H1 (cell line): ENCODE results near the gene ENTPD8. TPM values are rescaled to one million over a fixed set of nuclear protein-coding genes. Genes with fewer than 3 reads are reported as not detected.

Source experiments
- CTCF ChIA-PET: fragments of 300-600 bp; sonication (Branson Sonifier 250); formaldehyde crosslinking; loops from one replicate; lab custom pipeline; 2021; ENCODE audit not compliant: partially characterized antibody; lab: Charles Lee
- POLR2A ChIA-PET: fragments of 300-600 bp; sonication (Branson Sonifier 250); formaldehyde crosslinking; loops from one replicate; lab custom pipeline; 2021; ENCODE audit warnings: inconsistent platforms; ENCODE audit not compliant: partially characterized antibody; lab: Charles Lee
- DNase-seq, 2 experiments: peaks; one replicate each; pipeline versions ENCODE4 v3.0.0 to v3.0.0-alpha.2; 2010 to 2022; ENCODE audit warnings: low spot score in 2 of 2, low read depth in 1 of 2, mixed read lengths in 1 of 2
- FAIRE-seq: peaks from 2 replicates; lab custom pipeline; 2011; peaks lifted over from hg19 to GRCh38; lab: Jason Lieb, UNC
- H2AFZ ChIP-seq: 2 replicates; pipeline ENCODE4 v1.8.1; 2012; ENCODE audit warnings: low read length, inconsistent platforms
- H2AK5ac ChIP-seq: 2 replicates; pipeline ENCODE4 v1.6.1; 2013; ENCODE audit warnings: low read depth, low read length
- H2BK120ac ChIP-seq: replicated peaks from 2 replicates; pipeline ENCODE3; 2013; ENCODE audit warnings: low read depth, low read length, inconsistent platforms
- H2BK12ac ChIP-seq: 2 replicates; pipeline ENCODE4 v1.6.1; 2013; ENCODE audit warnings: low read depth, low read length
- H2BK15ac ChIP-seq: 2 replicates; pipeline ENCODE4 v1.6.1; 2013; ENCODE audit warnings: low read length
- H2BK20ac ChIP-seq: 2 replicates; pipeline ENCODE4 v1.6.1; 2013; ENCODE audit warnings: low read length
- H2BK5ac ChIP-seq: 2 replicates; pipeline ENCODE4 v1.6.1; 2013; ENCODE audit warnings: low read depth, low read length
- H3K14ac ChIP-seq: 2 replicates; pipeline ENCODE4 v1.6.1; 2013; ENCODE audit warnings: inconsistent platforms; ENCODE audit not compliant: insufficient read length
- H3K18ac ChIP-seq: 2 replicates; pipeline ENCODE4 v1.6.1; 2013; ENCODE audit warnings: low read length; ENCODE audit errors: extremely low read depth
- H3K23ac ChIP-seq: 2 replicates; pipeline ENCODE4 v1.6.1; 2013; ENCODE audit warnings: inconsistent platforms; ENCODE audit not compliant: insufficient read length
- H3K23me2 ChIP-seq: 2 replicates; pipeline ENCODE4 v1.6.1; 2013; ENCODE audit warnings: low read depth, low read length
- H3K27ac ChIP-seq: 2 replicates; pipeline ENCODE4 v1.6.1; 2011; ENCODE audit warnings: low read depth, low read length, inconsistent platforms
- H3K27me3 ChIP-seq, 4 experiments: replicated peaks in 1 of 4; 1 replicate in 1 of 4; 2 replicates in 3 of 4; pipeline versions ENCODE4 v1.6.1 to v1.8.1; 2011 to 2013; ENCODE audit warnings: low read length in 3 of 4, mild to moderate bottlenecking in 3 of 4, inconsistent platforms in 2 of 4, mixed read lengths in 2 of 4, moderate library complexity in 1 of 4; ENCODE audit not compliant: control insufficient read depth in 3 of 4, insufficient read depth in 3 of 4; ENCODE audit errors: extremely low read depth in 1 of 4
- H3K36me3 ChIP-seq, 4 experiments: 2 replicates each; pipeline versions ENCODE4 v1.6.1 to v1.8.1; 2011 to 2013; ENCODE audit warnings: mild to moderate bottlenecking in 4 of 4, low read length in 3 of 4, moderate library complexity in 2 of 4, control low read depth in 1 of 4, inconsistent platforms in 1 of 4; ENCODE audit not compliant: insufficient read depth in 4 of 4, control insufficient read depth in 2 of 4
- H3K4ac ChIP-seq: replicated peaks from 2 replicates; pipeline ENCODE3; 2013; ENCODE audit warnings: low read length, low read depth, mixed read lengths, inconsistent platforms; ENCODE audit not compliant: insufficient read length
- H3K4me1 ChIP-seq, 4 experiments: replicated peaks in 1 of 4; 1 replicate in 1 of 4; 2 replicates in 3 of 4; pipeline versions ENCODE4 v1.6.1 to v1.8.1; 2011 to 2013; ENCODE audit warnings: low read length in 3 of 4, inconsistent platforms in 2 of 4, mixed read lengths in 1 of 4; ENCODE audit not compliant: insufficient read depth in 4 of 4, control insufficient read depth in 3 of 4
- H3K4me2 ChIP-seq, 2 experiments: 2 replicates each; pipeline versions ENCODE4 v1.6.1 to v1.8.1; 2011 to 2013; ENCODE audit warnings: low read depth in 2 of 2, low read length in 2 of 2, control low read depth in 1 of 2, inconsistent platforms in 1 of 2, mild to moderate bottlenecking in 1 of 2; ENCODE audit not compliant: insufficient read depth in 1 of 2
- H3K4me3 ChIP-seq, 4 experiments: fragments of 200-600, 300-600 bp in 1 of 4; sonication (generic), shearing (Covaris generic), sonication (Bioruptor Twin) in 1 of 4; 2 replicates each; pipeline versions ENCODE4 v1.5.1 to v1.8.1; 2011 to 2016; ENCODE audit warnings: low read length in 4 of 4, low read depth in 3 of 4, control low read depth in 2 of 4, inconsistent platforms in 2 of 4, mild to moderate bottlenecking in 2 of 4, mixed read lengths in 1 of 4, moderate library complexity in 1 of 4; ENCODE audit not compliant: insufficient read depth in 2 of 4; ENCODE audit errors: extremely low read depth in 1 of 4
- H3K56ac ChIP-seq: replicated peaks from 2 replicates; pipeline ENCODE3; 2013; ENCODE audit warnings: low read depth, mild to moderate bottlenecking, mixed read lengths, low read length, inconsistent platforms; ENCODE audit not compliant: insufficient read length
- H3K79me1 ChIP-seq: 2 replicates; pipeline ENCODE4 v1.6.1; 2013; ENCODE audit warnings: low read depth, low read length, control low read depth
- H3K79me2 ChIP-seq, 2 experiments: 2 replicates each; pipeline versions ENCODE4 v1.6.1 to v1.8.1; 2012 to 2013; ENCODE audit warnings: low read length in 2 of 2, mild to moderate bottlenecking in 2 of 2, inconsistent platforms in 1 of 2; ENCODE audit not compliant: insufficient read depth in 2 of 2, control insufficient read depth in 1 of 2
- H3K9ac ChIP-seq, 4 experiments: replicated peaks in 1 of 4; 1 replicate in 1 of 4; 2 replicates in 3 of 4; pipeline versions ENCODE4 v1.6.1 to v1.8.1; 2011 to 2013; ENCODE audit warnings: low read depth in 3 of 4, low read length in 3 of 4, control low read depth in 2 of 4, mild to moderate bottlenecking in 2 of 4, moderate library complexity in 2 of 4, inconsistent platforms in 1 of 4; ENCODE audit errors: extremely low read depth in 1 of 4
- H3K9me3 ChIP-seq, 2 experiments: 2 replicates each; pipeline versions ENCODE4 v1.6.1 to v1.8.1; 2012 to 2013; ENCODE audit warnings: mild to moderate bottlenecking in 2 of 2, moderate library complexity in 2 of 2, control low read depth in 1 of 2, inconsistent platforms in 1 of 2, low read depth in 1 of 2, low read length in 1 of 2, mixed read lengths in 1 of 2; ENCODE audit not compliant: insufficient read depth in 2 of 2
- H4K20me1 ChIP-seq, 2 experiments: replicated peaks in 1 of 2; 2 replicates each; pipeline versions ENCODE3 to v1.8.1; 2011 to 2013; ENCODE audit warnings: inconsistent platforms in 2 of 2, low read length in 2 of 2, mild to moderate bottlenecking in 1 of 2; ENCODE audit not compliant: insufficient read depth in 2 of 2, control insufficient read depth in 1 of 2
- H4K5ac ChIP-seq: 2 replicates; pipeline ENCODE4 v1.6.1; 2013; ENCODE audit warnings: low read length, low read depth, mixed read lengths, inconsistent platforms; ENCODE audit not compliant: insufficient read length
- H4K8ac ChIP-seq: 2 replicates; pipeline ENCODE4 v1.8.0; 2013; ENCODE audit warnings: mild to moderate bottlenecking, moderate library complexity, low read length, inconsistent platforms; ENCODE audit not compliant: insufficient read depth; ENCODE audit errors: extremely low read depth
- H4K91ac ChIP-seq: replicated peaks from 2 replicates; pipeline ENCODE3; 2013; ENCODE audit warnings: low read length, mixed read lengths, inconsistent platforms; ENCODE audit not compliant: insufficient read length
- CBX5 ChIP-seq: fragments of 300-800, 300-1000 bp; sonication (generic); IDR thresholded peaks from 2 replicates; pipeline ENCODE4 v1.7.1; 2016; ENCODE audit warnings: antibody characterized with exemption, low read length, low read depth
- CREB1 ChIP-seq: IDR thresholded peaks from 2 replicates; pipeline ENCODE4 v1.6.1; 2012; ENCODE audit warnings: inconsistent platforms
- CTBP2 ChIP-seq: IDR thresholded peaks from 2 replicates; pipeline ENCODE4 v1.7.0; 2011; ENCODE audit warnings: borderline replicate concordance, mild to moderate bottlenecking, moderate library complexity, mixed read lengths, low read length; ENCODE audit not compliant: insufficient read depth, insufficient read length
- GABPA ChIP-seq: IDR thresholded peaks from 2 replicates; pipeline ENCODE4 v1.6.1; 2011; ENCODE audit warnings: mild to moderate bottlenecking, low read length, moderate library complexity, borderline replicate concordance; ENCODE audit not compliant: insufficient read depth
- HDAC6 ChIP-seq: IDR thresholded peaks from one replicate; pipeline ENCODE4 v1.7.1; 2012; ENCODE audit warnings: low read depth, mild to moderate bottlenecking, inconsistent platforms, low read length, moderate library complexity
- KDM4A ChIP-seq: IDR thresholded peaks from one replicate; pipeline ENCODE4 v1.7.1; 2012; ENCODE audit warnings: low read depth, mild to moderate bottlenecking, moderate library complexity, low read length, inconsistent platforms; ENCODE audit not compliant: severe bottlenecking
- KDM5A ChIP-seq: fragments of 200-600 bp; IDR thresholded peaks from 2 replicates; pipeline ENCODE4 v1.7.1; 2012; ENCODE audit warnings: mild to moderate bottlenecking, low read length, inconsistent platforms, mixed read lengths
- NANOG ChIP-seq: IDR thresholded peaks from 2 replicates; pipeline ENCODE4 v1.6.1; 2011; ENCODE audit warnings: low read length, low read depth, mild to moderate bottlenecking, inconsistent platforms; ENCODE audit not compliant: insufficient read depth, poor library complexity, severe bottlenecking
- RXRA ChIP-seq: IDR thresholded peaks from 2 replicates; pipeline ENCODE4 v1.6.1; 2011; ENCODE audit warnings: low read depth, mild to moderate bottlenecking, low read length, moderate library complexity; ENCODE audit not compliant: insufficient read depth
- SP1 ChIP-seq: IDR thresholded peaks from 2 replicates; pipeline ENCODE4 v1.6.1; 2011; ENCODE audit warnings: low read depth, low read length
- TCF12 ChIP-seq: IDR thresholded peaks from 2 replicates; pipeline ENCODE4 v1.6.1; 2011; ENCODE audit warnings: low read depth, mild to moderate bottlenecking, low read length
- WGBS, 2 experiments: shearing (Covaris generic) in 1 of 2; methylation state at CpG; one replicate each; pipeline versions ENCODE4 v1.1.6 to v1.1.7; 2013 to 2015; ENCODE audit warnings: low lambda C conversion rate in 2 of 2, mixed read lengths in 2 of 2, inconsistent platforms in 1 of 2, low coverage in 1 of 2, missing lambda C conversion rate in 1 of 2; ENCODE audit not compliant: insufficient replicate concordance in 2 of 2, insufficient coverage in 1 of 2, insufficient read length in 1 of 2; ENCODE audit errors: extremely low coverage in 1 of 2, missing lambda C conversion rate in 1 of 2; 5-methylcytosine and 5-hydroxymethylcytosine counted together
- polyA plus RNA-seq, 7 experiments: library from polyadenylated mRNA; depleted of rRNA in 3 of 7; stranded (reverse) in 5 of 7; unstranded in 2 of 7; fragments of >200 nt in 5 of 7; fragments of 200-250 nt in 2 of 7; gene quantifications; 1 replicate in 5 of 7; 2 replicates in 1 of 7; 4 replicates in 1 of 7; pipeline versions ENCODE4 v1.2.1 to v1.2.3, GENCODE V29; 2011 to 2013; ENCODE audit warnings: missing spikeins in 2 of 7, mixed read lengths in 2 of 7
- total RNA-seq: library from RNA; stranded (reverse); fragmentation: NEBNext Ultra II Directional; extraction: Animal tissue kit (Norgen Biotek cat#: 25700); gene quantifications from 2 replicates; pipeline ENCODE4 v1.2.1, GENCODE V29; 2021
- TF ChIP-seq, protein P1 (sequence below): IDR thresholded peaks from 2 replicates; pipeline ENCODE4 v1.6.1; 2012; ENCODE audit warnings: inconsistent platforms

The ENTPD8 gene
- total and polyA plus RNA-seq, 2 of the 8 experiments (the other 6 are each of a cell fraction or from before 2014, with no cell fraction given), result 0.48 to 0.51 TPM

DNA sequence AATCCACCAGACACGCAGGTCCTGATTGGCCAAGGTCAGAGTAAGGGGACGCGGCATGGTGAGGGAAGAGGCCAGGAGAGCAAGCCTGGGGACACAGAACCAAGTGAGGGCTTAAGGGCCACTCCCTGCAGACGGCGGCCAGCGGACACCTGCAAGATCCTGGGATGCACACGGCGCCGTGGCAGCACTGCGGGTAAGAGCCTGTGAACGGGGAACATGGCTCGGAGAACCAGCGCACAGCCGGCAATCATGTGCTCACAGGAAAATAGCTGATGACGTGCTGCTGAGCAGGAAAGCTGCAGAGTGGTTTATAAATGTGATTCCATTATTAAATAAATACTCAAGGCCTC is 45.0 kb upstream of the ENTPD8 start:
- WGBS, 2 experiments, result 97% methylated on average over 15 of the region's 15 CpGs; no CpG with 5 or more reads in 1 of the 2 experiments
- Histone ChIP-seq H3K27me3 (no peaks in the 10 kb centered on the region; a peak in 1 of 7 replicates), H3K4me2 (no peak overlapping the region), H3K14ac (no peak overlapping the region), H4K5ac (no peak overlapping the region), H3K18ac (no peak overlapping the region), H2BK12ac (no peak overlapping the region), H3K23ac (no peak overlapping the region), H4K8ac (no peak overlapping the region), H3K56ac (no peak overlapping the region), H3K9ac (no peak overlapping the region), H2BK15ac (no peak overlapping the region), H3K27ac (no peak overlapping the region), H2BK20ac (no peak overlapping the region), H4K91ac (no peak overlapping the region), H3K9me3 (no peaks in the 10 kb centered on the region)
- POLR2A ChIA-PET, result no interaction called here
- CTCF ChIA-PET, result interaction anchor here (1.2 kb wide), 1 partner anchor 9 kb away, joined by 3 read pairs; no protein-coding TSS in a partner anchor
- DNase-seq, result no peak
- no peak for FAIRE-seq
- TF ChIP-seq KDM5A, result no peak
- TF ChIP-seq CREB1, result no peak
- no peak for TF ChIP-seq NANOG
- TF ChIP-seq HDAC6, result no peak
- no peak for TF ChIP-seq KDM4A
- TF ChIP-seq, protein P1, sequence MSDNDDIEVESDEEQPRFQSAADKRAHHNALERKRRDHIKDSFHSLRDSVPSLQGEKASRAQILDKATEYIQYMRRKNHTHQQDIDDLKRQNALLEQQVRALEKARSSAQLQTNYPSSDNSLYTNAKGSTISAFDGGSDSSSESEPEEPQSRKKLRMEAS, result no peak
- no peak for TF ChIP-seq RXRA
- no peak for TF ChIP-seq CTBP2
- no peak for TF ChIP-seq SP1
- no peak for TF ChIP-seq TCF12
- TF ChIP-seq GABPA, result no peak
- no peak for TF ChIP-seq CBX5
- TF ChIP-seq, all 59 proteins: peak for 0
- Histone ChIP-seq H2AK5ac (no peak overlapping the region), H3K79me1 (no peaks in the 10 kb centered on the region), H2BK5ac (no peak overlapping the region), H3K4ac (no peak overlapping the region), H3K4me1 (no peaks in the 10 kb centered on the region), H3K79me2 (no peaks in the 10 kb centered on the region), H4K20me1 (peaks cover 0 to 1% of the 10 kb centered on the region in 2 experiments), H2AFZ (no peak overlapping the region), H3K36me3 (no peaks in the 10 kb centered on the region), H3K23me2 (no peaks in the 10 kb centered on the region), H3K4me3 (no peak overlapping the region), H2BK120ac (no peak overlapping the region)
